DLD1 (cell line): Measurements from ENCODE around the gene AHRR.
"Not testable (repeated sequence)": the region's sequence is repeated elsewhere in the genome, so short reads cannot be mapped to it uniquely, and the experiment has no call there.

ENCODE experiments used
- in situ Hi-C: cut with HindIII; loops from 2 replicates; pipeline ENCODE4 v1.10.0; 2017; ENCODE audit warnings: low sequenced_read_pairs

AHRR gene

DNA sequence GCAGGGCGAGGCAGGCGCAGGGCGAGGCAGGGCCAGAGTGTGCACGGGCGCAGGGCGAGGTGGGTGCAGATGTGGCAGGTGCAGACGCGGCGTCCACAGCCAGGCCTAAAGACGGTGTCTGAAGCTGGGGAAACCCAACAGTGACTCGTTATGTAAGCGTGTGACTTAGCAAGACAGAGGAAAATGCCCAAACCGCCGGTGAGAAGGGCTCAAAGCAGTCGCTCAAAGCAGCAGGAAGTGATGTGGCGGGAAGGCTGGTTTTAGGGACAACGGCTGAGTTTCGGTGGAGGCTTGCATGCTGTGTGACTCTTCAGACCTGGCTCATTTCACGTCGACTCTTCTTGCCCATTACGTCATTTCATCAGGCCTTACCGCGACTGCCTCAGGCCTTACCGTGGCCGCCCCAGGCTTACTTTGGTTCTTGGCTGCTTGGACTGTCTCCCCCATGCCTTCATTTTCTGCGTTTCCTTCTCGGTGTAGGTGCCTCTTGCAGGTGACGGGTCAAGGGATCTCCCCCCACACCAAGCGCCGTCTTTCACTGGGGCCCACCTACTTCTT, 71.0 kb downstream of the AHRR start:
- in situ Hi-C loops: no loop called here

DNA sequence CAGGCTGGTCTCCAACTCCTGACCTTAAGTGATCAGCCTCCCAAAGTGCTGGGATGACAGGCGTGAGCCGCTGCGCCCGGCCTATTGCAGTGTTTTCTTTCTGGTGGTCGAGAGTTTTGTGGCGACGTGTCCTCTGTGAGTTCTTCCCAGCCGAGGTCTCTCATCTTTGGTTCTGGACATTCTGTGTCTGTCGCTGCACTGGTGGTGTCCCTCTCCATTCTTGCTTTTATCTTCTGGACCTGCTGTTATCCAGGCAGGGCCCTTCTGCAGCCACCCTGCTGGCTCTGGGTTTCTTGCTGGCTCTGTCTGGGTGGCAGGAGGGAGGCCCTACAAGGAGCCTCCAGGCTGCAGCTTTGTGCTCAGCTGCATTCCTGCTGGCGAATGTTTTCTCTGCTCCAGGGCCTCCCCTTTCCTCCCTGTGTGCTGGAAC, 72.3 kb downstream of the AHRR start:
- in situ Hi-C loops: no loop called here

DNA sequence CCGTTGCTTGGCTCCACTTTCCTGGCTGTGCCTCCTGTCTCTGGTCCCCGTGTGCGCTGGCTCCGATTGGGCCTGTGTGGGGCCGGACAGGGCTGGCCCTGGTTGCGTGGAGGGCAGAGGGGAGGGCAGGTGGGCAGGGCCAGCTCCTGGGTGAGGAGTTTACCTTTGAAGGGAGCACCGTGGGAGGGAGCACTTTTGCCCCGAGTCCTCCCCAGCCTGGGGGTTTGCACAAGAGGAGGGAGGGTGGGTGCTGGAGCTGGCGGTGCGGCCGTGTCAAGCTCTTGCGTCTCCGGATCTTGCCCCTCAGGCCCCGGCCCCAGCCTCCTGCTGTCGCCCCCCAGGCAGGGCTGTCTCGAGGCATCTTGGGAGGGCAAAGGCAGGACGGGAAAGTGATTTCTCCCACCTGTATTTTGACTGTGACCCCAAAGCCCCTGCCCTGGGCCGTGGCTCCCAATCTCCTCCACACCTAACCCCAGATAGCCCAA, 73.2 kb downstream of the AHRR start:
- in situ Hi-C loops: no loop called here

DNA sequence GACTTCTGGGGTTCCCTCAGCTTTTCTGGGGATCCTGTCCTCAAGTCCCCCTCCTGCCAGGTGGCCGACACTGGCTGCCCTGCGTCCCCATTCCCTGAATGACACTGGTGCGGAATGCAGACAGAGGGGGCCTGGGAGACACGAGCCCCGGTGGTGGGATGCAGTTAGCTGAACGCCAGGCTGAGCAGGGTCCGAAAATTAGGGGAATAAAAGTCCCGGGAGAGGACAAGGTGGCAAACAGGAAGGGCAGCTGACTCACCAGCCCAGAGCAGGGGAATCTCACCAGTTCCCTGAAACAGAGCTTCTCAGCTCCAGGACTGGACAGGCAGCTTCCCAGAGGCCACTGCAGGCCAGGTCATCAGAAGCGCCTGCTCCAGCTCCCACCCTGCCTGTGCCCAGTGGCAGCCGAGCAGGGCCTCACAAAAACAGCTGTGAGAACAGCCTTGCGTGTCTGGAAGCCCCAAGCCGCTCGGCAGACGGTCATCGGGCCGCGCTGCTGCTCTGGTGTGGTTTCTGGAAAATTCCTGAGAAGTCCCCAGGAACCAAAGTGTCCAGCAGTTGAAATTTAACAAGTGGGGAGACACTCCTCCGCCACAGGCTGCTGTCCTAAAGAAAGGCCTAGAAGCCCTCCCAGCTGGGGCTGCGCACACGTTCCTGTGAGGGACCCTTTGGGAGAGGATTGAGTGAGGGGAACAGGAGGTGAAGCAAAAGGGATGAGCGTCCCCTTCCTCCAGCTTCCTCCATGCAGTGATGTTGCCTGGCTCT, 73.8 kb downstream of the AHRR start:
- in situ Hi-C loops: no loop called here

DNA sequence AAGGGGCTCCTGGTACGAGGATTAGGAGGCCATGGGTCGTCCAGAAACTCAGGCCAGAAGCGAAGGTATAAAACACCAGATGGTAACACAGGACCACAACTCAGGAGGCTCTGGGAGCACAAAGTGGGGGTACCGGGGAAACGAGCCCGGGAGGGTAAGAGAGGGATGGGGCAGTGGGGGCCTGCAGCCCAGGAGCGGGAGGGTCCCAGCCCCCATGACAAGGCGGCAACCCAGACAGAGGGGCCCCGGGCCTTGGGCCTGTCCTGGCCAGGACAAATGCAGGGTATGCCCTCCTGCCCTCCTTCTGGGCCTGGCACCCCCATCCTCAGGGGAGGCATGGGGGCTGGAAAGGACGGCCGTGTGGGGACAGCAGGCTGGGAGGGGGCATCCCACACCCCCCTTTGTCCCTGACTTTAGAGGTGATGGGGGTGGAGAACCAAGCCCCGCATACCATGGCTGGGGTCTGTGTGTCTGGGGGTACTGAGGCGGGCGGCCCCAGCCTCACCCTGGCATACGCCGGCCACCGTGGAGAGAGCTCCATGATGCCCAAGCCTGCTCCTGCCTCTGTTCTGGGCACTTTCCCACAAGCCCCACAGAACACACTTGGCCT, 74.5 kb downstream of the AHRR start:
- in situ Hi-C loops: no loop called here

DNA sequence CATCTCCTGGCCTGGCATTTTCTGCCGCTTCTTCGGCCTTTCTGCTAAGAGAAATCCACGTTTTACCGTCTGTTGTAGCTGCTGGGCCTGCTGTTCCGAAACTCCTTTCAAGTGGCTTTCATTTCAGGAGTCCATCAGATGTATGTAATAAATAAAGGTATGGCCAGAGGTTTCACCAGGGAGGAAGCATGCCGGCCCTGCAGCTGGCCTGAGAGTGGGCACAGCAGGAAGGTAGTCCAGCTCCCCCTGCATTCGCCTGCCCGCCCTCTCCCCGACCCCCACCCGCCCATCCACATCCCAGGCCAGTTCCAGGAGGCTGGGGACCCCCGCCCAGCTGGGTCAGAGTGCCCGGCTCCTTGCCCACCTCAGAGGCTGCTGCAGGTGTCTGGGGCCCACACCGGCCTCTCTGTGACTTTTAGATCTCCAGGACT, 75.0 kb downstream of the AHRR start:
- in situ Hi-C loops: no loop called here

DNA sequence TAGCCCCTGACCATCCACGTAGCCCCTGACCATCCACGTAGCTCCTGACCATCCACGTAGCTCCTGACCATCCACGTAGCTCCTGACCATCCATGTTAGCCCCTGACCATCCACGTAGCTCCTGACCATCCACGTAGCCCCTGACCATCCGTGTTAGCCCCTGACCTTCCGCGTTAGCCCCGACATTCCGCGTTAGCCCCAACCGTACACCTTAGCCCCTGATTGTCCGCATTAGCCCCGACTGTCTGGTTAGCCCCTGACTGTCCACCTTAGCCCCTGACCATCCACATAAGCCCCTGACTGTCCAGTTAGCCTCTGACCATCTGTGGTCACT, 76.6 kb downstream of the AHRR start:
- in situ Hi-C loops: not testable (repeated sequence)

DNA sequence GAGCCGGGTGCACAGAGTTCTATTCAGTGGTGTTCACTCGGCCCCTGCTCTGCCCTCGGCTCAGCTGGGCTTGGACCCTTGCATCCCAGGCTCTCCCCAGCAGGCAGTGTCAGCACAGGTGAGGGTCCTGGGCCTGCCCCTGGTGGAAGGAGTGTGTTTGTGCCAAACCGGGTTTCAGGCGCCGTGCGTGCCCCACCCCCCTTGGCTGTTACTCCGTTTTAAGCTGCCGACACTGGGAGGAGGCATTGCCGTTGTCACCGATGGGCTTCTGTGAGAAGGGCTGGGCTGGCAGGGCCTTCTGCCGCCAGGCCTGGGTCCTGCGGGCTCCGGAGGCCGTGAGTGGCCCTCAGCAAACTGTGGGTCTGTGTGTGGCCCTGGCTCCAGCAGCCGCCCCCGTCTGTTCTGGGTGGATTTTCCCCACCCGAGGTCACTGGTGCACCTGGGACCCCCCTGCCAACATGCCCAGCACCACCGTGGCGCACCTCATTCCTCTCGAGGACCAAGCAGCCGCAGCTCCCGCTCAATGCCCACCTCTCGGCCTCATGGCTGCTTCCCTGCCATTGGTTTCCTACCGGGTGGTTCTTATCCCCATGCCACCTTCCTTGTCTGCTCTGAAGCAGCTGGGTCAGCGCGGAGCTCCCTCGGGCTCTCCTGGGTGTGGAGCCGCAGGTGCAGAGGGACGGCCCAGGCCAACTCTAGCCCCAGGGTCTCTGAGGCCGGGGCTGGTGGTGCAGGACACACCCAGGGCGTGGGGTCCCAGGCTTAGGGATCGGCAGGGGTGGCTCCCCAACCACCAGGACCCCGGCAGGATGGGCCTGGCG, 77.2 kb downstream of the AHRR start:
- in situ Hi-C loops: no loop called here

DNA sequence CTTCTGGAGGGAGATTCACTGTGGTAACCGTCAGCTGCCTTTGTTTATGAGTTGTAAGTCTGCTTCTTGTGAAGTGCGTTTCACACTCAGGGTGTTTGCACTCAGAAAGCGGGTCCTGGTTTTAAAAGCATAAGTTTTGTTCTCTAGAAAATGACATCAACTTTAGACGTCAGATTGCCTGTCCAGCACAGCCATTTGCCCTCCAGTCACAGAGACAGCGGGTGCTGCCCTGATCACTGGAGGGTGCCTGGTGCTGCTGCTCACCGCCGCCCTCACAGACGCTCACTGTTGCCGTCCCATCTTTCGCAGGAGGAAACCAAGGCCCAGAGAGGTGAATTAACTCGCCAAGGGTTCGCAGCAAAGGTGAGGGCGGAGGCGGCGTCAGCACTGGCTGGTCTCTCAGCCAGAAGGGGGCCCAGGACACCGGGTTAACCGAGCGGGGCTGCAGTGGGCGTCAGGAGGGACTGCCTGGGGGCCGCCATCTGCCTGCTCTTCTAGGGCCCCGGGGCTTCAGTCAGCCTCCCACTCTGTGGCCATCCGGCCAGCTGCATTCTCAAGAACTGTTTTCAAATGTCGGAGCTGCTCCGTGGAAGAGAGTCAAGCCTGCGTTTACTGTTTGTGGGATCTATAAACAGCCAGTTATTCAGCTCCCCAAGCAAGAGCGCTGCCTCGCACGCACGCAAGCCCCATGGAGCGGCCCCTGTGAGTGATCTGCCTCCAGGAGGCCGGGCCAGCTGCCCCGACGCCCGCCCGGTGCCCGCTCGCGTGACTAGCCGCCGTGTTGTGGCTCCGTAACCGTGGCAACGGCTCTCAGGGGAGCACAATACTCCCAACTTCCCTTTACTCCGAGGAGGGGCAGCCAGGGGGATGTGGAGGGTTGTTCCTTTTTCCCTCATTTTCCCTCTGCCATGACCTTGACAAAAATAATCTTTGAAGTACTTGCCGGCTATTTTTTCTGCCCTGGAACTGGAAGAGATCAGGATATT, 78.1 kb downstream of the AHRR start:
- in situ Hi-C loops: no loop called here

DNA sequence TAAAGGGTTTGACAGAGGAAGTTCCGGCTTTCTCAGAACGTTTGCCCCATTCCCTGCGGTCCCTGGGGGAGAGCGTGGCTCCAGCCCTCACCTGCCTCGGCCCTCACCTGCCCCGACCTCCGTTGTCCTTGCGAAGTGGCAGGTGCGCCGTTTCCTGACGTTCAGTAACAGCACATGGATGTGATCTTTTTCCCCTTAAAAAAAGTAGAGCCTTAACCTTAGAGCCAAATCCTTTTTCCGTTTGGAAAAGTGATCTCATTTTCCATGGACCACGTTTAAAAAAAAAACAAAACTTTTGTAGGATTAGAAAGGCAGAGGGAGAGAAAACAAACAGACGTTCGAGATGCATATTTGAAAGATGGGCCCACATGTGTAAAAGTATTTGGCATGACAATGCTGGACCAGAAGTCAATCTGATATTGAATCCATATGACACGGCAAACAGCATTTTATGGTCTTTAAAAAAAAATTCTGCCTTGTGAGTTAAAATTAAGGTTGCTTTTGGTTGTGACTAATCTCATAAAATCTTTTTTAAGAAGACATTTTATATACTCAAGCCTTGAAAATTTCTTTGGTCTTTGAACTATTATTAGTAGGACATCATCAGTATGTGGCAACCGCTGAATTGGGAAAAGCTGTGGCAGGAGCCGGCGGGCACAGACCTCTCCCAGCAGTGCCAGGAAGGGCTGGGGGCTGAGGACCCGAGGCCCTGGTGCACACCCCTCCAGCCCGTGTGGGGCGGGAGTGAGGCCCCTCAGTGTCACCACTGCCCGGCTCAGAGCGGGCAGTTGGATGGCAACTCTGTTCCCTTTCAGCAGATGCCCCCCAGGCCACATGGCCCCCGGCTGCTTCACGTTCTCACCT, 79.0 kb downstream of the AHRR start:
- in situ Hi-C loops: no loop called here

DNA sequence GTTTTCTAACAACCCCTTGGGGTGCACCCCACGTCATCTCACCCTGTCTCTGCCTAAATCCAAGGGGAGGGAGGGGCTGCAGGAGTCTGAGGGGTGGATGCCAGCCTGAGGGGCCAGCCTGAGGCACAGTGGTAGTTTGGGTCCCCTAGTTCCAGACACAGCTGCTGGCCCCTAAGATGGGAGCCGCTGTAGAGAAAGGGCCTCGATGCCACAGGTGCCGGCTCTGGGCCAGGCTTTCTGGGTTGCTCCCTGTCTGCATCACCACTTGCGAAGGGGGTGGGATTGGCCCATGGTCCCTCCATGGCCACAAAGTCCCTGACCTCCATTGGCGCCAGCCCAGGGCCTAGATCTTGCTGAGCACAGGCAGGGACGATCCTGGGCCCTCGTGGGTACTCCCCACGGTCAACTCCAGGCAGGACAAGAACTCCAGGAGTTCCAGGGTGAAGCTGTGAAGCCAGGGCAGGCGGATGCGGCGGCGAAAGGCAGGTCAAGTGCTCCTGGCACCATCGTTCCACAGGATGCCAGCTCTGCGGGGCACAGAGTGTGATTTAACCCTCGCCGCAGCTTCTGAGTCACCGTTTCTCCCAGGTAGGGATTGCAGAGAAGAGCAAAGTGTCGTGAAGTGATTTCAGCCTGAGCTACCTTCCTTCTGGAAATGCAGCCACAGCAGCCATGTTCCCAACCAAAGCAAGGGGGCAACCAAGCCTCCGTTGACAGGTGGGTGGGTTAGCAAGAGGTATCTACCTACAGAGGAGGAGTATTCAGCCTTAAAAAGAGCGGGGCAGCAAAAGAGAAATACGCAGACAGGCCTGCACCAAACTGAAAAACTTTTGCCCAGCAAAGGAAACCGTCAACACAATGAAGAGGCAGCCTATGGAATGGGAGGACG, 79.9 kb downstream of the AHRR start:
- in situ Hi-C loops: no loop called here

DNA sequence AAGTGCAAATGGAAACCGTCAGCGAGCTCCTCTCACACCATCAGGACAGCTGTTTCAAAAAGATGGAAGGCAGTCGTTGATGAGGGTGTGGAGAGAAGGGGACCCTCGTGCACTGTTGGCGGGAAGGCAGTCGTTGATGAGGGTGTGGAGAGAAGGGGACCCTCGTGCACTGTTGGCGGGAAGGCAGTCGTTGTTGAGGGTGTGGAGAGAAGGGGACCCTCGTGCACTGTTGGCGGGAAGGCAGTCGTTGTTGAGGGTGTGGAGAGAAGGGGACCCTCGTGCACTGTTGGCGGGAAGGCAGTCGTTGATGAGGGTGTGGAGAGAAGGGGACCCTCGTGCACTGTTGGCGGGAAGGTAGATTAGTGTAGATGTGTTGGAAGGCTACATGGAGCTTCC, 80.7 kb downstream of the AHRR start:
- in situ Hi-C loops: not testable (repeated sequence)

DNA sequence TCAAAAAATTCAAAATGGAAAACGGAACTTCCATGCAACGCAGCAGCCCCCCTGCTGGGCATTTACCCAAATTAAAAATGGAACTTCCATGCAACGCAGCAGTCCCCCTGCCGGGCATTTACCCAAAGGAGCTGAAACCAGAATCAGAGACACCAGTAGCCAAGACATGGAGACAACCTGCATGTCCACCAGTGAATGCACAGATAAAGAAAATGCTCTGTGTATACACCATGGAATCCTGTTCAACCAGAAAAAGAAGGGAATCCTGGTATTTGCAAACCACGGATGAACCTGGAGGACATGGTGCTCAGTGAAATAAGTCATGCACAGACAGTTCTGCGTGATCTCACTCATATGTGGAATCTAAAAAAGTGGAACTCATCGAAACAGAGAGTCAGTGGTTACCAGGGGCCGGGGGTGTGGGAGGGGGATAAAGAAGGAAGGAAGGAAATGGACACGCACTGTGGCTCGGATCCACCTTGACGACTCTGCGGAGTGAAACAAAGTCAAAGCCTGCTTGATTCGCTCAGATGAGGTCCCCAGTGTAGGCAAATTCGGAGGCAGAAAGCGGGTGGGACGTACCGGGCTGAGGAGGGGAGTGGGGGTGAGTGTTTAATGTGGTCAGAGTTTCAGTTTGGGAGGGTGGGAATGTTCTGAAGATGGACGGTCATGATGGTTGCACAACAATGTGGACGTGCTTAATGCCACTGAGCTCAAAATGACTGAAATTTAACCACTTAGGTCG, 81.3 kb downstream of the AHRR start:
- in situ Hi-C loops: no loop called here

DNA sequence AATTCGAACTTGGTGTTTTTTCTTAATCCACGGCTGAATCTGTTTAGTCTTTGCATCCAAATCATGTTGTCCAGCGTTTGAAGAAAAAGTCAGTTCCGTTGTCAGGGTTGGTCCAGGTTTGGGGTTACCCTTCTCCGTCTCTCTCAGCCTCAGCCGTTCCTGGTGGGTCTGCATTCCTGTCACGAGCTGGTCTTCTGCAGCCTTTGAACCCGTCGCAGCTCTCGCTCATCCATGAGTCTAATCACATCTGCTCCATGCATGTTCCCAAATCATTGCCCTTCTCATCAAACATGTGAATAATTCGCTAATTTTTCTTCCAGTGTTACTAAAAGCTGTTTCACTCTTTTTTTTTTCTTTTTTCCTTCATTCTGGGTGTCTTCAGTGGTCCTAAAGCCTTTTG, 82.5 kb downstream of the AHRR start:
- in situ Hi-C loops: no loop called here

DNA sequence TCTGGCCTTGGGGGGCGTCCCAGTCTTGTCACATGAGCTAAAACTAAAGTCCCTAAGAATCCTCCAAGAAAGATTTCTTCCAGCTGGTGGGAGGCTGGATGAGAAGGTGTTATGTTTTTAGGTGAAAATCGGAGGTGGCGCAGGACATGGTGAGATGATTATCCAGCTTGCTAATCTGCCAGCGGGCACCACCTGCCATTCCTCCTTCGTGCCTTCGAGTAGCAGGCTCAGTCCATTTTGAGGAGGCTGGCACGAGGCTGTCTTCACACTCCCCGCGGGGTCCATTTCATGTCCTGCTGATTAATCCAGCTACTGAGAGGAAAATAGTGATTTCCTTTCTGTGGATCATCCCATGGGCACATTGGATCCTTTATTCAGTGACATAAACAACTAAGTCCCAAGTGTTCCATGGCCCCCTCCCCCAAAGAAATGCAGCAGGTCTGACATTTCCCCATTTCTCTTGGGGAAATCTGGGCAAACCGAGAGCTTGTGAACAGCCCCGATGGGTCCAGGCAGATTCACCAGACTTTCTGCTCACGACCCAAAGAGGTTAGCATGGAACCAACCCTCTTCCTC, 83.2 kb downstream of the AHRR start:
- in situ Hi-C loops: no loop called here

DNA sequence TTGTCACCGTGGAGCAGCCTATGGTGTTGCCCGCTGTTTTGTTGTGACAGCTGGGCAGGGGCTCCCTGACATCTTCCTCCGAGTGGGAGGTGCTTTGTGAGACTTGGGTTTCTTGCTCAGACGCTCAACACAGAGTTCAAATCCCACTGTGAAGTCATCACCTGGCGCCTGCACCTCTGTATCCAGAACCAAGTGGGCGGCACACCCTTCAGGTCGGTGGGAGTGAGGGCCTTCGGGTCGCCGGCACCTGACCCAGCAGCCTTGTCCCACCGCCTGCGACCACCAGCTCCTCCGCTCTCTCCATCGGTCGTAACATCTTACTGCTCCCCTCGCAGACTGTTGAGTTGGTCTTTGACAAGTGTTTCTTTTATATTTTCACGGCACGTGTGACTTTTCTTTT, 83.9 kb downstream of the AHRR start:
- in situ Hi-C loops: no loop called here

DNA sequence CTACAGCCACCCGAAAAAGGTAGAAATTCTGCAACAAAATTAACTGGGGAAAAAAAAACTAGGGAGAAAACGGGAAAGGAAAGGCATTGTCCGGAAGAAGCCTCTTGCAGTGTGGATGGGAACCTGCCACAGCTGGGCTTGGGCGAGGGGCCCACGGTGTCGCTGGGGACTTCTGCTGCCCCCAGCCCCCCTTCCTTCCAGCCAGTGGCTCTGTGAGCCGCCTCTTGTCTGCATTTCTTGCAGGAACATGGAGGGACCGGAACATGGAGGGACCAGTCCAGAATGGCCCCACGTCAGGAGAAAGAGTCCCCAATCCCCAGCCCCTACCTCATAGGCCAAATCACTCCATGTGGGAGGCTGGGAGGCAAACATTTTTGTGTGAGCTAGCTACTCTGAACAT, 84.5 kb downstream of the AHRR start:
- in situ Hi-C loops: no loop called here
